T follicular helper cell (primary cell): ENCODE results near the gene OR6F1.
"Not testable (repeated sequence)": the region's sequence is repeated elsewhere in the genome, so short reads cannot be mapped to it uniquely, and the experiment has no call there.

Experiments used
- DNase-seq: peaks from one replicate; pipeline ENCODE4 v3.0.0-alpha.2; 2020; ENCODE audit warnings: low read depth
- total RNA-seq, 2 experiments: gene quantifications; one replicate each; lab custom pipeline; 2026; lab: John Stamatoyannopoulos, UW

OR6F1 gene
- 0 reads per million in 2 experiments for total RNA-seq

DNA sequence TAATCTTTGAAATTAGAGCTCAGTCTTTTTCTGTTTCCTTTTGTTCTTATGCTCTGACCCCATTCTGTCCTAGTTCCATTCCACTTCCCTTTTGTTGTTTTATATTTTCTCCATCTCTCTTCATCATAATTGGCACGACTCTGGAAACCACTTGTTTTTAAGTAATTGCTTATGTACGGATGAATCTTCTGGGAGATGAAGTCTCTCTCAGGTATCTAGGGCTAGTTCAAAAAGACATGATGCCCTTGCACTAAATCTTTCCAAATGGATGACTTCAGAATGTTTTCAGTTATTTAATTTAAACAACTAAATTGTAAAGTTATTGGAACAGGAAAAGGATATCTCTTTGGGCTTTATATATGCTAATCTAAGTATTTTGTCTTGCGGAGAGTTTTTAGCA is at the start of gene OR6F1:
Gene OR6F1 (minus strand): TSS at position 101 of the 400 bp plus-strand sequence. CDS start 3,891 bp downstream, outside the sequence.
- DNase-seq, result no peak

- DNase-seq, result no peak
Observed at GRCh38 chr1:247760456-247760855, 44.0 kb upstream of the OR6F1 start, which contains the start of gene OR1C1. TSS of gene OR1C1 (minus strand) at chr1:247760556. CDS start at chr1:247758406, 2,150 bp downstream.

- DNase-seq, result not testable (repeated sequence)
Observed at GRCh38 chr1:247754311-247754710, 37.9 kb upstream of the OR6F1 start.

DNA sequence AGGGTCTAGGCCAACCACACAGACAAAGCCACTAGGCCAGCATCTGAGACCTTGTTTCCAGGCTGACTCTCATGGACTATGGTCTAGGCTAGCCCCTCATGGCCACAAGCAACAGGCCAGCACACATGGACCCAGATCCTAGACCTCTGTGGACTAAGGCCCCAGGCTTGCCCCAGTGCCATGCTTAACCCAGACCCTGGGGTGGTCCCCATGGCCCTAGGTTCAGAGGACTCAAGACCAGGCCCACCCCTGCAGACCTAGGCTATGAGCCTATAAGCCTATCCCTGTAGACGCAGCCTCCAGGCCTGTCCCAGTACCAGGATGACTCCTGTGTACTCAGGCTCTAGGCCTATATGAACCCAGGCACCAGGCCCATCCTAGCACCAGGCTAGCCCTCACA is 33.4 kb upstream of the OR6F1 start:
- no peak for DNase-seq

DNA sequence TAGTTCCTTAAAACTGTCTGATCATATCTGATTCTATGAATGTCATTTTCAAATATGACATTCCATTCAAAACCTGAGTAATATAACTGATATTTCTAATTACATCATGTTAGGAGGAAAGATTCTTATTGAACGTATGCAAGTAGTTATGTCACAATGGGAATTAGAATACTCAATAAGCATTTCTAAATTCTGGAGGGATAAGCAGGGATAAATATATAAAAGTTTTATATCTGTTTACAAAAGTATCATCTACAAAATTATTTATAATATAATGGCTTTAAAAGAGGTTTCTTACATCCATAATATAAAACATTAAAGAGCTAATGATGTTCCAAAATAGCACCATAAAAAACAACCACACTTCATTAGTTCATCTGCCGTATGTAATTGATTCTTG is 31.6 kb upstream of the OR6F1 start, which contains the start of gene OR14A2:
Gene OR14A2 (minus strand): TSS at position 101 of the 400 bp plus-strand sequence.
- DNase-seq, result no peak

DNA sequence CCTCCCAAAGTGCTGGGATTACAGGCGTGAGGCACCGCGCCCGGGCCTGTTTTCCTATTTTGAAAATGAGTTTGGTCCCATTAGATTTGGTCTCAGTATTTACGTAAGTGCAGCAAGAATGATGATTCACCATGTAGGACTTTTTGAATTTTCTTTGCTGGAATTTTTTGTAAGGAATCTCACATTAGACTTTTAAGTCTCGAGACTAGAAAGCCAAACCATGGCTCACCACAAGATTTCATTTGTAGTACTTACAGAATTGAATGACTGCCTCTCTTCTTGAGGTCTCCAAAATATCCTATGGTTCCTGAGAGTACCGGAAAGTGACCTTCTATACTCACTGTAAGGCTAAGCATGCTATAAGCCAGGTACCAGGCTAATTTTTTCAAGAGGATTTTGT is 31.2 kb upstream of the OR6F1 start:
- no peak for DNase-seq

GRCh38 chr1:247746391-247746935 is 30.0 kb upstream of the OR6F1 start:
- no peak for DNase-seq

- not testable (repeated sequence) for DNase-seq
Observed at GRCh38 chr1:247742215-247742760, 25.8 kb upstream of the OR6F1 start.

DNA sequence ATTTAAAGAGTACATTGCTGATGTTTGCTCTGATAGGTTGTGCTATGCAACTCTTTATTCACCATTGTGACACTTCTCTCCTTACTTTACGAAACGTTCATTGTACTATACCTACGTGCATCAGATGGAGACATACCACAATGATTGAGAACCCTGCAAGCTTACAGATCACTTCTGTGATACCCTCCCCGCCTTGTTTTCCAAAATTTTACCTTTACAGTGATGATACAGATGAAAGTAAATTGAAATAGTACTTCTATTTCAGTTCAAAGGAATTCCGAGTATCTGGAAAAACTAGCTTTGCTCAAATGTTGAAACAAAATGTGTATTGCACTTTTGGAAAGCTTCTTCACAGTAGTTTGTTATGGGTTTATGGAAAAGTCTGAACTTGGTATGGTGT is 25.3 kb upstream of the OR6F1 start:
- no peak for DNase-seq

- no peak for DNase-seq
Observed at GRCh38 chr1:247740721-247741120, 24.3 kb upstream of the OR6F1 start.

DNA sequence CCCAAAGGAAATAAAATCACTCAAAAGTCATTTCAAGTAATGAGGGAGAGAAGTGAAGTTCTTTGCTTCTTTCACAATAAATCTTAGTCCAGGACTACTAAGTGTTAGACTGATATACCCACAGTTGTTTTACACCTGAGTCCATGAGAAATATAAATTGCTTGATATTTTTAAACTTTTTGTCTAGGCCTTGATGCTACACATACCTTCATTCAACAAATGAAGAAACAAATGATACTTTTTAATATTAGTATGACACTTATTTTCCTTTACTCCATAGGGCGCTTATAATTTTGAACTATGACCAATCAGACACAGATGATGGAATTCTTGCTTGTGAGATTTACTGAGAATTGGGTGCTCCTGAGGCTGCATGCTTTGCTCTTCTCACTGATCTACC is 21.9 kb upstream of the OR6F1 start, which contains the start of gene OR14K1:
Gene OR14K1 (plus strand): TSS at position 301 of the 400 bp plus-strand sequence. CDS start 0 bp downstream, at position 301.
- DNase-seq, result no peak

GRCh38 chr1:247721222-247721621 is 4.8 kb upstream of the OR6F1 start:
- no peak for DNase-seq

DNA sequence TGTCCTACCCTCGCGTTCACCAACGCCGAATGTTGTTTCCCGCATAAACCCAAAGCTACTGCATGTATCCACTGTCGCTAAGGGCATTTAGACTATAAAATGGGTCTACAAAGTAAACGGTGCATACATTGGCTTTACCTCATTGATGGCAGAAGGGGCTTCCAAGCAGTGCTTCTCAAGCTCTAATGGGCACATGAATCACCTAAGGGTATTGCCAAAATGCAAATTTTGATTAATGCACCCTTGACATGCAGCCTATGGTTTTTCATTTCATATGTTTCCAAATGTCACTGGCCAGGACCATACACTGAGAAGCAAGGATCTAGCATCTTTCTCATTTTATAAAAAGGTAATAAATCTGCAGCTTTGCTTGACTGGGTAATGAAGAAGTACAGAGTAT is 2.7 kb downstream of the OR6F1 start:
- DNase-seq, result no peak

GRCh38 chr1:247710681-247711080 is 5.8 kb downstream of the OR6F1 start:
- DNase-seq, result not testable (repeated sequence)

- DNase-seq, result no peak
Observed at GRCh38 chr1:247701338-247701737, 15.1 kb downstream of the OR6F1 start.

DNA sequence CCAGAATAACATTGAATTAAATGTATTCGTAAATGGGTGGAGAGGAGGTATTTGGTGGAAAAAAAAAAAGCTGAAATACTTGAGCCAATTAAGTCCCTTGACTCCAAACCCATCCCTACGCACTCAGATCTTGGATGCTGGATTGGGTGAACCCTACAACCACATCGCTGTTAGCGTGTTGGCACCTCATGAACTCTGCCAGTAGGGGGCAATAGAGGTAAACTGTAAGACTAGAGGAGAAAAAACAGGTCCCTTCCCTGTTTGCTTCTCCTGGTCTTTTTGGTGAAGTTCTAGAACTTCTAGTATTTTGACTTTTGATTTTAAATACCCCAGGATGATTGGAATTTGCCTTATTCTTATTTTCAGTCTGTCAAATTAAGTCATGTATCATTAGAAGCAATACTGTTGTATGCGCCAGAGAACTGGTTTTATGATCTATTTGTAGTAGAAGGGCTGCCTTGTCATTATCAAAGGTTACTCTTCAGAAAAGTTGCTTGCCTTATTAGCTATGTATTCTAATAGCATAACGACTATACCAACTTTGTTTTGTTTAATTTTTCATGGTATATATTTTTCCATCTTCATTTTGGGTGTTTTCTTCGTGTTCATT is 35.1 kb downstream of the OR6F1 start:
- DNase-seq, result no peak

DNA sequence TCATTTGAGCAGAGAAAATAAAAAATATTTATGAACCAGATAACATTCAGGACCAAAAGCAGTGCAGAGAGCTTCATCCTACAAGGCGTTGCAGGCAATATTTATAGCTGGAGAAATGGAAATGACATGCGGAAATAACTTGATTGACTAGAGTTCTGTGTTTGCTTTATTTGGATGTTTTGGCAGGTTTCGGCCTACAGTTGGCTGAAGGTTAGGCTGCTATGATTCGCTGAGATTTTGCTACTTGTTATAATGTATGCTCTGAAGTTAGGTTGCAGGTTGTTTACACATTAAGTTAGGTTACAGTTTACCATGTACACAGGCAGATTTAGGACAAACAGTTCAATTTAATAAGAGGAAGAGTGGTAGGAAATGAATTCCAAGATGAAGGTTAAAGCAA is 36.3 kb downstream of the OR6F1 start:
- no peak for DNase-seq

DNA sequence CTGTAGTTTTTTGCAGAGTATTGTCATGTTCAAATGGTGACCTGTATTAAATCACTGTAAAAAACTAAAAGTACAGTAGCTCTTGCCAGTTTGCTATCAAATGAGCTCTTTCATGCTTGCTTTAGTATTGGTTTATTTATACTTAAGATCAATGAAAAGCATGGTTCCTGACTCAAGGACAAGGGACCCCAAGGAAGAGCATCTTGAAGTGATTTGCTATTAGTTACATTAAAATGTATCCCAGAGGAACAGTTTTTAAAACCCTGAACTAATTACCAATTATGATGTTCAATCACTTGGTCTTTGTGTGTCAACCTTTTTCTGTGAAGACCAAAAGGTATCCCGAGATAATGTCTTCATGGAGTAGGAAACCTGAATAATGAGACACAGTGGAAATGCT is 36.8 kb downstream of the OR6F1 start, which contains the start of gene OR13G1:
Gene OR13G1 (minus strand): TSS at position 101 of the 400 bp plus-strand sequence. CDS start 6,698 bp downstream, outside the sequence.
- no peak for DNase-seq

- no peak for DNase-seq
Observed at GRCh38 chr1:247669225-247669624, 47.2 kb downstream of the OR6F1 start.
